Neural cell (in vitro differentiated cells): ENCODE data around the gene PDK2. TPM values are rescaled to one million over a fixed set of nuclear protein-coding genes. Genes with fewer than 3 reads are reported as not detected.

Experiments used
- H2AFZ ChIP-seq: fragments of 200-600, 300-800 bp; sonication (generic), shearing (Covaris generic); 2 replicates; pipeline ENCODE4 v1.6.0; 2014; ENCODE audit warnings: low read depth, mild to moderate bottlenecking, antibody characterized with exemption, low read length, moderate library complexity
- H3F3A ChIP-seq: fragments of 200-600 bp; shearing (Covaris generic); 2 replicates; pipeline ENCODE4 v1.6.1; 2016; ENCODE audit warnings: mild to moderate bottlenecking, moderate library complexity, mixed read lengths, antibody characterized with exemption, low read length; ENCODE audit not compliant: insufficient read depth, poor library complexity, severe bottlenecking
- H3K27ac ChIP-seq: fragments of 200-600, 300-800 bp; sonication (generic), shearing (Covaris generic); 2 replicates; pipeline ENCODE4 v1.5.1; 2014; ENCODE audit warnings: mild to moderate bottlenecking, low read length, moderate library complexity
- H3K27me3 ChIP-seq: fragments of 300-800, 200-600 bp; sonication (generic), shearing (Covaris generic); 2 replicates; pipeline ENCODE4 v1.6.0; 2014; ENCODE audit warnings: mild to moderate bottlenecking, low read depth, low read length, moderate library complexity; ENCODE audit not compliant: insufficient read depth
- H3K36me3 ChIP-seq: fragments of 300-800, 200-600 bp; sonication (generic), shearing (Covaris generic); 2 replicates; pipeline ENCODE4 v1.5.1; 2014; ENCODE audit warnings: mild to moderate bottlenecking, antibody characterized with exemption, low read length, moderate library complexity; ENCODE audit not compliant: insufficient read depth
- H3K4me2 ChIP-seq: fragments of 300-800, 200-600 bp; sonication (generic), shearing (Covaris generic); 2 replicates; pipeline ENCODE4 v1.6.0; 2014; ENCODE audit warnings: mild to moderate bottlenecking, low read length
- H3K4me3 ChIP-seq: fragments of 300-800, 200-600 bp; sonication (generic), shearing (Covaris generic); 2 replicates; pipeline ENCODE4 v1.5.1; 2014; ENCODE audit warnings: mild to moderate bottlenecking, low read length, moderate library complexity
- H3K79me2 ChIP-seq: fragments of 200-600 bp; shearing (Covaris generic); replicated peaks from 2 replicates; pipeline ENCODE4 v1.6.0; 2014; ENCODE audit warnings: mild to moderate bottlenecking, low read length, moderate library complexity; ENCODE audit not compliant: insufficient read depth
- H3K9ac ChIP-seq: fragments of 300-800, 200-600 bp; sonication (generic), shearing (Covaris generic); 2 replicates; pipeline ENCODE4 v1.6.1; 2016; ENCODE audit warnings: mild to moderate bottlenecking, low read length, mixed read lengths
- H3K9me2 ChIP-seq: fragments of 200-600 bp; shearing (Covaris generic); 2 replicates; pipeline ENCODE4 v1.6.1; 2016; ENCODE audit warnings: mild to moderate bottlenecking, low read length, mixed read lengths; ENCODE audit not compliant: insufficient read depth
- H3K9me3 ChIP-seq: fragments of 200-600, 300-800 bp; sonication (generic), shearing (Covaris generic); 2 replicates; pipeline ENCODE4 v1.6.1; 2016; ENCODE audit warnings: mild to moderate bottlenecking, mixed run types, low read length, moderate library complexity, mixed read lengths
- H4K20me1 ChIP-seq: fragments of 200-600 bp; shearing (Covaris generic); 2 replicates; pipeline ENCODE4 v1.6.1; 2016; ENCODE audit warnings: mild to moderate bottlenecking, mixed run types; ENCODE audit not compliant: insufficient read depth
- CTCF ChIP-seq: fragments of 450-650 bp; IDR thresholded peaks from 2 replicates; pipeline ENCODE4 v1.5.1; 2014; ENCODE audit warnings: antibody characterized with exemption, mild to moderate bottlenecking, moderate library complexity; ENCODE audit not compliant: poor library complexity, severe bottlenecking
- EP300 ChIP-seq: fragments of 450-650 bp; conservative IDR thresholded peaks from 2 replicates; pipeline ENCODE4 v1.6.1; 2014; ENCODE audit warnings: antibody characterized with exemption, mild to moderate bottlenecking, moderate library complexity; ENCODE audit not compliant: poor library complexity, severe bottlenecking
- EZH2 ChIP-seq: fragments of 200-600, 300-800 bp; shearing (Covaris generic), sonication (generic); IDR thresholded peaks from 2 replicates; pipeline ENCODE4 v1.6.1; 2014; ENCODE audit warnings: antibody characterized with exemption, low read length, borderline replicate concordance, mild to moderate bottlenecking; ENCODE audit not compliant: insufficient read depth, poor library complexity, severe bottlenecking
- MXI1 ChIP-seq: fragments of 450-650 bp; conservative IDR thresholded peaks from 2 replicates; pipeline ENCODE4 v1.6.1; 2014; ENCODE audit warnings: antibody characterized with exemption, mild to moderate bottlenecking; ENCODE audit not compliant: poor library complexity, severe bottlenecking
- POLR2AphosphoS5 ChIP-seq: IDR thresholded peaks from 2 replicates; pipeline ENCODE4 v1.6.1; 2012
- RAD21 ChIP-seq: fragments of 450-650 bp; conservative IDR thresholded peaks from 2 replicates; pipeline ENCODE4 v1.6.1; 2014; ENCODE audit warnings: antibody characterized with exemption, mild to moderate bottlenecking, moderate library complexity
- REST ChIP-seq: IDR thresholded peaks from 2 replicates; pipeline ENCODE4 v1.6.1; 2012; ENCODE audit warnings: borderline replicate concordance
- SMC3 ChIP-seq: fragments of 450-650 bp; conservative IDR thresholded peaks from 2 replicates; pipeline ENCODE4 v1.6.1; 2014; ENCODE audit warnings: antibody characterized with exemption, mild to moderate bottlenecking, moderate library complexity; ENCODE audit not compliant: poor library complexity
- TAF1 ChIP-seq: IDR thresholded peaks from 2 replicates; pipeline ENCODE4 v1.6.1; 2012; ENCODE audit warnings: low read depth
- polyA plus RNA-seq: library from polyadenylated mRNA; depleted of rRNA; stranded (reverse); fragments of >200 nt; gene quantifications from 2 replicates; pipeline ENCODE4 v1.2.3, GENCODE V29; 2014

Gene PDK2
- polyA plus RNA-seq, 1 donor from 2014 or later, result 36.2 TPM

- Histone ChIP-seq H3K79me2 (peaks cover 5% of the 10 kb centered on the region), H3K9ac (no peak overlapping the region), H3F3A (no peaks in the 10 kb centered on the region), H3K9me2 (no peaks in the 10 kb centered on the region), H3K4me3 (no peak overlapping the region), H4K20me1 (no peaks in the 10 kb centered on the region), H3K27me3 (no peaks in the 10 kb centered on the region), H3K27ac (peak overlapping the region; percentile 33), H3K36me3 (peaks cover 4% of the 10 kb centered on the region), H2AFZ (no peak overlapping the region), H3K4me2 (no peak overlapping the region), H3K9me3 (no peaks in the 10 kb centered on the region)
- TF ChIP-seq RAD21 (no peak), TAF1 (no peak)
Observed at GRCh38 chr17:50122945-50123344, 27.8 kb downstream of the PDK2 start.

- Histone ChIP-seq H3K9me3 (no peaks in the 10 kb centered on the region), H3K4me3 (peak overlapping the region; percentile 30), H3K27ac (peak overlapping the region; percentile 33), H3K4me2 (no peak overlapping the region), H3K9ac (peak overlapping the region; percentile 31), H3K79me2 (peaks cover 14% of the 10 kb centered on the region), H2AFZ (no peak overlapping the region), H3K36me3 (peaks cover 4% of the 10 kb centered on the region), H3F3A (no peaks in the 10 kb centered on the region), H3K27me3 (no peaks in the 10 kb centered on the region), H3K9me2 (no peaks in the 10 kb centered on the region), H4K20me1 (no peaks in the 10 kb centered on the region)
- TF ChIP-seq REST, result no peak
- TF ChIP-seq RAD21, result no peak
- no peak for TF ChIP-seq EZH2
- no peak for TF ChIP-seq POLR2AphosphoS5
- TF ChIP-seq TAF1, result no peak
- TF ChIP-seq MXI1, result no peak
- TF ChIP-seq EP300, result no peak
- no peak for TF ChIP-seq SMC3
- TF ChIP-seq CTCF, result no peak
Observed at GRCh38 chr17:50123649-50124349, 28.6 kb downstream of the PDK2 start.
